K562 (cell line): ENCODE data around the gene MTARC2. TPM values are rescaled to one million over a fixed set of nuclear protein-coding genes. Genes with fewer than 3 reads are reported as not detected.

Experiments
- ATAC-seq: fragments of 200-7000 bp; cut with Tn5 transposase; 3 replicates; pipeline ENCODE4 v1.9.1; 2020; ENCODE audit warnings: moderate library complexity
- BruUV-seq: library from RNA; stranded (reverse); fragments of 400-500 nt; replicated peaks from 2 replicates; lab custom pipeline; 2021; lab: Mats Ljungman, UMichigan
- CTCF ChIA-PET: fragments of 300-600 bp; formaldehyde crosslinking; extraction: SDS; loops from one replicate; lab custom pipeline; 2021; ENCODE audit warnings: low intra/inter-chr PET ratio; lab: Yijun Ruan, JAX
- POLR2A ChIA-PET: fragments of 300-600, 350-650 bp; sonication (Branson Sonifier 250); formaldehyde crosslinking; extraction: SDS; loops from one replicate; lab custom pipeline; 2021; ENCODE audit warnings: antibody characterized with exemption, inconsistent platforms; lab: Yijun Ruan, JAX
- DNase-seq, 4 experiments: peaks; one replicate each; pipeline versions ENCODE4 v3.0.0 to v3.0.0-alpha.2; 2011 to 2018; ENCODE audit warnings: low spot score in 3 of 4, mixed read lengths in 3 of 4; ENCODE audit errors: extremely low read depth in 1 of 4
- FAIRE-seq: peaks from 2 replicates; lab custom pipeline; 2011; peaks lifted over from hg19 to GRCh38; lab: Jason Lieb, UNC
- H2AFZ ChIP-seq: 2 replicates; pipeline ENCODE4 v1.6.0; 2011; ENCODE audit warnings: low read depth, low read length, control low read depth, inconsistent platforms
- H3K27ac ChIP-seq: fragments of 200-600 bp; 3 replicates; pipeline ENCODE4 v1.8.0; 2011; ENCODE audit warnings: low read depth, mild to moderate bottlenecking, control low read depth, inconsistent platforms, low read length, moderate library complexity, mixed read lengths; ENCODE audit errors: extremely low read depth
- H3K27me3 ChIP-seq, 2 experiments: fragments of 300-600 bp in 1 of 2; 2 replicates in 1 of 2; 3 replicates in 1 of 2; pipeline versions ENCODE4 v1.6.0 to v1.8.0; 2011; ENCODE audit warnings: inconsistent platforms in 2 of 2, low read length in 2 of 2, mild to moderate bottlenecking in 1 of 2, mixed read lengths in 1 of 2, moderate library complexity in 1 of 2; ENCODE audit not compliant: control insufficient read depth in 2 of 2, insufficient read depth in 2 of 2
- H3K36me3 ChIP-seq: fragments of 300-600 bp; 3 replicates; pipeline ENCODE4 v1.8.0; 2011; ENCODE audit warnings: mild to moderate bottlenecking, low read length, inconsistent platforms; ENCODE audit not compliant: control insufficient read depth, insufficient read depth
- H3K4me1 ChIP-seq, 2 experiments: fragments of 200-600 bp in 1 of 2; replicated peaks in 1 of 2; 2 replicates in 1 of 2; 3 replicates in 1 of 2; pipeline versions ENCODE4 v1.5.1 to v1.8.0; 2011; ENCODE audit warnings: inconsistent platforms in 2 of 2, low read length in 2 of 2, mild to moderate bottlenecking in 1 of 2, mixed read lengths in 1 of 2, moderate library complexity in 1 of 2; ENCODE audit not compliant: control insufficient read depth in 2 of 2, insufficient read depth in 2 of 2
- H3K4me2 ChIP-seq: 2 replicates; pipeline ENCODE4 v1.6.1; 2011; ENCODE audit warnings: low read length, control low read depth, inconsistent platforms, mixed read lengths; ENCODE audit not compliant: insufficient read depth
- H3K4me3 ChIP-seq: fragments of 200-600 bp; sonication (generic), shearing (Covaris generic); 2 replicates; pipeline ENCODE4 v1.5.1; 2016; ENCODE audit warnings: control low read depth, inconsistent platforms
- H3K79me2 ChIP-seq: fragments of 200-600 bp; 3 replicates; pipeline ENCODE4 v1.8.0; 2011; ENCODE audit warnings: low read length, inconsistent platforms; ENCODE audit not compliant: control insufficient read depth, insufficient read depth
- H3K9ac ChIP-seq, 2 experiments: 2 replicates each; pipeline versions ENCODE4 v1.6.0 to v1.6.1; 2011; ENCODE audit warnings: low read depth in 2 of 2, low read length in 2 of 2, control low read depth in 1 of 2, inconsistent platforms in 1 of 2, mild to moderate bottlenecking in 1 of 2, mixed read lengths in 1 of 2; ENCODE audit not compliant: insufficient read depth in 1 of 2
- H3K9me1 ChIP-seq: one replicate; pipeline ENCODE4 v1.6.0; 2011; ENCODE audit warnings: inconsistent platforms, mild to moderate bottlenecking, low read length, moderate library complexity; ENCODE audit not compliant: control insufficient read depth, insufficient read depth
- H3K9me3 ChIP-seq: replicated peaks from 2 replicates; pipeline ENCODE4 v1.5.1; 2011; ENCODE audit warnings: low read depth, low read length, inconsistent platforms; ENCODE audit not compliant: control insufficient read depth, insufficient read depth
- H4K20me1 ChIP-seq: replicated peaks from 2 replicates; pipeline ENCODE4 v1.6.1; 2011; ENCODE audit warnings: low read length, inconsistent platforms, mixed read lengths; ENCODE audit not compliant: control insufficient read depth, insufficient read depth
- ARID1B ChIP-seq: fragments of 450-650 bp; IDR thresholded peaks from 2 replicates; pipeline ENCODE4 v1.6.1; 2016; ENCODE audit warnings: antibody characterized with exemption, mild to moderate bottlenecking, inconsistent platforms
- CEBPZ ChIP-seq: fragments of 150-350 bp; IDR thresholded peaks from 2 replicates; pipeline ENCODE4 v1.6.1; 2014; ENCODE audit warnings: low read depth, mild to moderate bottlenecking, low read length, borderline replicate concordance
- DDX20 ChIP-seq: fragments of 450-650 bp; IDR thresholded peaks from 2 replicates; pipeline ENCODE4 v1.6.1; 2016; ENCODE audit warnings: missing genetic modification characterization, low read depth, mild to moderate bottlenecking, missing compliant biosample characterization, moderate library complexity
- EP400 ChIP-seq: fragments of 450-650 bp; IDR thresholded peaks from 2 replicates; pipeline ENCODE4 v1.6.1; 2017; ENCODE audit warnings: antibody characterized with exemption, mild to moderate bottlenecking, moderate library complexity
- GABPB1 ChIP-seq: sonication (generic); formaldehyde crosslinking; IDR thresholded peaks from 2 replicates; pipeline ENCODE4 v1.8.0; 2022; ENCODE audit warnings: mild to moderate bottlenecking, missing genetic modification reagents
- SNIP1 ChIP-seq: fragments of 450-650 bp; IDR thresholded peaks from 2 replicates; pipeline ENCODE4 v1.7.1; 2017; ENCODE audit warnings: low read depth, mild to moderate bottlenecking
- THRAP3 ChIP-seq: fragments of 450-650 bp; IDR thresholded peaks from 2 replicates; pipeline ENCODE4 v1.6.1; 2016; ENCODE audit warnings: mild to moderate bottlenecking, inconsistent platforms, borderline replicate concordance
- ZNF79 ChIP-seq: fragments of 250-450 bp; sonication (Bioruptor Pico); IDR thresholded peaks from 2 replicates; pipeline ENCODE4 v1.4.0; 2020; ENCODE audit warnings: low read depth, mild to moderate bottlenecking, moderate library complexity
- WGBS: fragments of 100-300 bp; shearing (Covaris generic); methylation state at CpG from one replicate; pipeline ENCODE4 v1.1.6; 2016; ENCODE audit warnings: low coverage, mixed read lengths; ENCODE audit not compliant: insufficient coverage; ENCODE audit errors: missing lambda C conversion rate; 5-methylcytosine and 5-hydroxymethylcytosine counted together
- in situ Hi-C: fragments of 300-500 bp; cut with MboI; formaldehyde crosslinking; loops from 4 replicates; pipeline ENCODE4 v1.15.0; 2018; ENCODE audit warnings: inconsistent platforms, mixed read lengths
- intact Hi-C: fragments of 100-400 bp; cut with micrococcal nuclease; formaldehyde crosslinking; loops from 2 replicates; pipeline ENCODE4 v1.14.2; 2022
- polyA plus RNA-seq, 8 experiments: library from polyadenylated mRNA; depleted of rRNA in 4 of 8; stranded (reverse) in 5 of 8; unstranded in 3 of 8; fragments of >200 nt; fragmentation: Nextera tagmentation in 2 of 8; fragmentation: Illumina TruSeq in 1 of 8; extraction: Ambion mirVana in 2 of 8; extraction: Trizol in 1 of 8; gene quantifications; 2 replicates each; pipeline versions ENCODE4 v1.2.1 to v1.2.3, GENCODE V29; 2011 to 2014; ENCODE audit warnings: inconsistent platforms in 1 of 8, missing spikeins in 1 of 8
- total RNA-seq, 7 experiments: library from RNA; depleted of rRNA in 6 of 7; stranded (reverse); fragments of >200 nt in 6 of 7; fragmentation: Illumina TruSeq in 2 of 7; extraction: Trizol in 2 of 7; gene quantifications; 2 replicates each; pipeline versions ENCODE4 v1.2.1 to v1.2.3, GENCODE V29; 2011 to 2021; ENCODE audit warnings: low replicate concordance in 1 of 7

The MTARC2 gene
- total and polyA plus RNA-seq, 9 of the 15 experiments (the other 6 are each of a cell fraction or from before 2014, with no cell fraction given): 0.03 to 0.35 TPM; not detected in 7

- no peaks in the 10 kb centered on the region for H3K79me2 ChIP-seq
- in situ Hi-C loops (no loop called here), intact Hi-C loops (no loop called here)
- FAIRE-seq: no peak
- TF ChIP-seq THRAP3 (no peak), SNIP1 (no peak), ARID1B (no peak), GABPB1 (no peak), CEBPZ (no peak), EP400 (no peak), ZNF79 (CRISPR knock-in tag) (no peak), DDX20 (tag) (no peak)
- H2AFZ ChIP-seq: no peak overlapping the region
- ChIA-PET CTCF (no interaction called here), POLR2A (no interaction called here)
- H3K4me1 ChIP-seq: peaks cover 0 to 7% of the 10 kb centered on the region in 2 experiments; a peak in 1 of 5 replicates
- H3K27ac ChIP-seq: no peak overlapping the region
- H4K20me1 ChIP-seq: no peaks in the 10 kb centered on the region
- H3K9ac ChIP-seq: no peak overlapping the region
- peaks cover 2 to 30% of the 10 kb centered on the region in 2 experiments; a peak in 3 of 5 replicates for H3K27me3 ChIP-seq
- no peak for DNase-seq
- no TSS peak for BruUV-seq
- H3K9me3 ChIP-seq: no peaks in the 10 kb centered on the region
- H3K4me2 ChIP-seq: no peak overlapping the region
- H3K36me3 ChIP-seq: no peaks in the 10 kb centered on the region
- 38% methylated on average over 27 of the region's 32 CpGs for WGBS
- no peaks in the 10 kb centered on the region for H3K9me1 ChIP-seq
- no peak for ATAC-seq
- no peak overlapping the region for H3K4me3 ChIP-seq
Measured at GRCh38 chr1:220787069-220787619, 39.0 kb downstream of the MTARC2 start.
